ENCODE results near the gene STPG1. TPM values are rescaled to one million over a fixed set of nuclear protein-coding genes. Genes with fewer than 3 reads are reported as not detected.

The STPG1 gene
- total and polyA plus RNA-seq, 9 of the 15 experiments (the other 6 are each of a cell fraction or from before 2014, with no cell fraction given) = 5.0 to 11.9 (median 8.3) TPM

DNA sequence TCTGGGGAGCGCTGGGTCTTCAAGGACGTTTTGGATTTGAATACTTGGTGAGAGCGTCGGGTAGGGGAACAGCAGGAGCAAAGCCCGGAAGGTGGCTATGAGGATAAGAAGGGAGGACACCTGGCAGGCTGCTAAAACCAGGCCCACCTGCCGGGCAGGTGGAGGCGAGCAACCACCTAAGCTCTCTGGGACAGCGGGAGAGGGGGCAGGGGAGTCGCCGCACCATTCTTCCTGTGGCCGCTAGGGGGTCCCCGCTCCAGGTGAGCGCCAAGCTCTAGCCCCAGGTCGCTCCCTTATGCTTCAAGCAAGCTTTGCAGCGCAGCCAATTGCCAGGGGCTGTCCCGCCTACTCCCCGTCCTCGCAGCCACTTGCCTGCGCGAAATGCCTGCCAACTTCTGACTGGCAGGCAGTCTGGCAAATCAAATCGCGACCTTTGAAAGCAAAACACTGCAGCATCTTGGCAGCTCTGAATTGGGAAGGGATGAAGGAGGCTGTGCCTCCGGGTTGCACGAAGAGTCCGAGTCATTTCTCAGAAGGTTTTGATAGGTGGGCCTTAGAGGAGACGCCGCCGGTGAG is 1.8 kb upstream of the STPG1 start, which contains the start of gene NIPAL3 (continued):
- TF ChIP-seq, protein P1, sequence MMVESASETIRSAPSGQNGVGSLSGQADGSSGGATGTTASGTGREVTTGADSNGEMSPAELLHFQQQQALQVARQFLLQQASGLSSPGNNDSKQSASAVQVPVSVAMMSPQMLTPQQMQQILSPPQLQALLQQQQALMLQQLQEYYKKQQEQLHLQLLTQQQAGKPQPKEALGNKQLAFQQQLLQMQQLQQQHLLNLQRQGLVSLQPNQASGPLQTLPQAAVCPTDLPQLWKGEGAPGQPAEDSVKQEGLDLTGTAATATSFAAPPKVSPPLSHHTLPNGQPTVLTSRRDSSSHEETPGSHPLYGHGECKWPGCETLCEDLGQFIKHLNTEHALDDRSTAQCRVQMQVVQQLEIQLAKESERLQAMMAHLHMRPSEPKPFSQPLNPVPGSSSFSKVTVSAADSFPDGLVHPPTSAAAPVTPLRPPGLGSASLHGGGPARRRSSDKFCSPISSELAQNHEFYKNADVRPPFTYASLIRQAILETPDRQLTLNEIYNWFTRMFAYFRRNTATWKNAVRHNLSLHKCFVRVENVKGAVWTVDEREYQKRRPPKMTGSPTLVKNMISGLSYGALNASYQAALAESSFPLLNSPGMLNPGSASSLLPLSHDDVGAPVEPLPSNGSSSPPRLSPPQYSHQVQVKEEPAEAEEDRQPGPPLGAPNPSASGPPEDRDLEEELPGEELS (CRISPR knock-in tag; IDR thresholded peaks at IDR 0.05; ENCODE audit: borderline replicate concordance) = no peak
- no peak for TF ChIP-seq CHD4 (IDR thresholded peaks at IDR 0.05; ENCODE audit: insufficient read depth, insufficient replicate concordance, low read depth, low read length, poor library complexity, severe bottlenecking)
- TF ChIP-seq, protein P2, sequence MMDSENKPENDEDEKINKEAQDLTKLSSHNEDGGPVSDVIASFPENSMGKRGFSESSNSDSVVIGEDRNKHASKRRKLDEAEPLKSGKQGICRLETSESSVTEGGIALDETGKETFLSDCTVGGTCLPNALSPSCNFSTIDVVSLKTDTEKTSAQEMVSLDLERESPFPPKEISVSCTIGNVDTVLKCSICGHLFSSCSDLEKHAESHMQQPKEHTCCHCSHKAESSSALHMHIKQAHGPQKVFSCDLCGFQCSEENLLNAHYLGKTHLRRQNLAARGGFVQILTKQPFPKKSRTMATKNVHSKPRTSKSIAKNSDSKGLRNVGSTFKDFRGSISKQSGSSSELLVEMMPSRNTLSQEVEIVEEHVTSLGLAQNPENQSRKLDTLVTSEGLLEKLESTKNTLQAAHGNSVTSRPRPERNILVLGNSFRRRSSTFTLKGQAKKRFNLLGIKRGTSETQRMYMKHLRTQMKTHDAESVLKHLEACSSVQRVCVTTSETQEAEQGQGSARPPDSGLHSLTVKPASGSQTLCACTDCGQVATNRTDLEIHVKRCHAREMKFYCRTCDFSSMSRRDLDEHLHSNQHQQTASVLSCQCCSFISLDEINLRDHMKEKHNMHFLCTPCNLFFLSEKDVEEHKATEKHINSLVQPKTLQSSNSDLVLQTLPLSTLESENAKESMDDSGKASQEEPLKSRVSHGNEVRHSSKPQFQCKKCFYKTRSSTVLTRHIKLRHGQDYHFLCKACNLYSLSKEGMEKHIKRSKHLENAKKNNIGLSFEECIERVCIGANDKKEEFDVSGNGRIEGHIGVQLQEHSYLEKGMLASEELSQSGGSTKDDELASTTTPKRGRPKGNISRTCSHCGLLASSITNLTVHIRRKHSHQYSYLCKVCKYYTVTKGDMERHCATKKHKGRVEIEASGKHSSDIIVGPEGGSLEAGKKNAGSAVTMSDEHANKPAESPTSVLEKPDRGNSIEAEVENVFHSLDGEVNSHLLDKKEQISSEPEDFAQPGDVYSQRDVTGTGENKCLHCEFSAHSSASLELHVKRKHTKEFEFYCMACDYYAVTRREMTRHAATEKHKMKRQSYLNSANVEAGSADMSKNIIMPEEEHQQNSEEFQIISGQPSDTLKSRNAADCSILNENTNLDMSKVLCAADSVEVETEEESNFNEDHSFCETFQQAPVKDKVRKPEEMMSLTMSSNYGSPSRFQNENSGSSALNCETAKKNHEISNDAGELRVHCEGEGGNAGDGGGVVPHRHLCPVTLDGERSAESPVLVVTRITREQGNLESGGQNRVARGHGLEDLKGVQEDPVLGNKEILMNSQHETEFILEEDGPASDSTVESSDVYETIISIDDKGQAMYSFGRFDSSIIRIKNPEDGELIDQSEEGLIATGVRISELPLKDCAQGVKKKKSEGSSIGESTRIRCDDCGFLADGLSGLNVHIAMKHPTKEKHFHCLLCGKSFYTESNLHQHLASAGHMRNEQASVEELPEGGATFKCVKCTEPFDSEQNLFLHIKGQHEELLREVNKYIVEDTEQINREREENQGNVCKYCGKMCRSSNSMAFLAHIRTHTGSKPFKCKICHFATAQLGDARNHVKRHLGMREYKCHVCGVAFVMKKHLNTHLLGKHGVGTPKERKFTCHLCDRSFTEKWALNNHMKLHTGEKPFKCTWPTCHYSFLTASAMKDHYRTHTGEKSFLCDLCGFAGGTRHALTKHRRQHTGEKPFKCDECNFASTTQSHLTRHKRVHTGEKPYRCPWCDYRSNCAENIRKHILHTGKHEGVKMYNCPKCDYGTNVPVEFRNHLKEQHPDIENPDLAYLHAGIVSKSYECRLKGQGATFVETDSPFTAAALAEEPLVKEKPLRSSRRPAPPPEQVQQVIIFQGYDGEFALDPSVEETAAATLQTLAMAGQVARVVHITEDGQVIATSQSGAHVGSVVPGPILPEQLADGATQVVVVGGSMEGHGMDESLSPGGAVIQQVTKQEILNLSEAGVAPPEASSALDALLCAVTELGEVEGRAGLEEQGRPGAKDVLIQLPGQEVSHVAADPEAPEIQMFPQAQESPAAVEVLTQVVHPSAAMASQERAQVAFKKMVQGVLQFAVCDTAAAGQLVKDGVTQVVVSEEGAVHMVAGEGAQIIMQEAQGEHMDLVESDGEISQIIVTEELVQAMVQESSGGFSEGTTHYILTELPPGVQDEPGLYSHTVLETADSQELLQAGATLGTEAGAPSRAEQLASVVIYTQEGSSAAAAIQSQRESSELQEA (IDR thresholded peaks at IDR 0.05; ENCODE audit: low read depth) = no peak
- peak; percentile 64 for TF ChIP-seq TAF1 (IDR thresholded peaks at IDR 0.05; ENCODE audit: control insufficient read depth, extremely low read depth, insufficient read depth, low read length, severe bottlenecking)
- no peak for TF ChIP-seq PRMT5 (CRISPR knock-in tag; IDR thresholded peaks at IDR 0.05)
- TF ChIP-seq, protein P3, sequence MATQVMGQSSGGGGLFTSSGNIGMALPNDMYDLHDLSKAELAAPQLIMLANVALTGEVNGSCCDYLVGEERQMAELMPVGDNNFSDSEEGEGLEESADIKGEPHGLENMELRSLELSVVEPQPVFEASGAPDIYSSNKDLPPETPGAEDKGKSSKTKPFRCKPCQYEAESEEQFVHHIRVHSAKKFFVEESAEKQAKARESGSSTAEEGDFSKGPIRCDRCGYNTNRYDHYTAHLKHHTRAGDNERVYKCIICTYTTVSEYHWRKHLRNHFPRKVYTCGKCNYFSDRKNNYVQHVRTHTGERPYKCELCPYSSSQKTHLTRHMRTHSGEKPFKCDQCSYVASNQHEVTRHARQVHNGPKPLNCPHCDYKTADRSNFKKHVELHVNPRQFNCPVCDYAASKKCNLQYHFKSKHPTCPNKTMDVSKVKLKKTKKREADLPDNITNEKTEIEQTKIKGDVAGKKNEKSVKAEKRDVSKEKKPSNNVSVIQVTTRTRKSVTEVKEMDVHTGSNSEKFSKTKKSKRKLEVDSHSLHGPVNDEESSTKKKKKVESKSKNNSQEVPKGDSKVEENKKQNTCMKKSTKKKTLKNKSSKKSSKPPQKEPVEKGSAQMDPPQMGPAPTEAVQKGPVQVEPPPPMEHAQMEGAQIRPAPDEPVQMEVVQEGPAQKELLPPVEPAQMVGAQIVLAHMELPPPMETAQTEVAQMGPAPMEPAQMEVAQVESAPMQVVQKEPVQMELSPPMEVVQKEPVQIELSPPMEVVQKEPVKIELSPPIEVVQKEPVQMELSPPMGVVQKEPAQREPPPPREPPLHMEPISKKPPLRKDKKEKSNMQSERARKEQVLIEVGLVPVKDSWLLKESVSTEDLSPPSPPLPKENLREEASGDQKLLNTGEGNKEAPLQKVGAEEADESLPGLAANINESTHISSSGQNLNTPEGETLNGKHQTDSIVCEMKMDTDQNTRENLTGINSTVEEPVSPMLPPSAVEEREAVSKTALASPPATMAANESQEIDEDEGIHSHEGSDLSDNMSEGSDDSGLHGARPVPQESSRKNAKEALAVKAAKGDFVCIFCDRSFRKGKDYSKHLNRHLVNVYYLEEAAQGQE (IDR thresholded peaks at IDR 0.05; ENCODE audit: borderline replicate concordance) = peak; percentile 19; the same call in 1 of the 2 replicates
- TF ChIP-seq, protein P3 (CRISPR knock-in tag; IDR thresholded peaks at IDR 0.05; ENCODE audit: low read depth) = no peak
- TF ChIP-seq SPI1 (IDR thresholded peaks at IDR 0.05; ENCODE audit: borderline replicate concordance, low read depth, low read length) = no peak
